GM11168 (cell line): ENCODE measurements around the gene RXRA.

Source experiments
- in situ Hi-C: fragments of 300-500 bp; cut with MboI; formaldehyde crosslinking; loops from one replicate; pipeline ENCODE4 v1.12.0; 2022; ENCODE audit warnings: low sequenced_read_pairs; ENCODE audit not compliant: unreplicated experiment

Gene RXRA

DNA sequence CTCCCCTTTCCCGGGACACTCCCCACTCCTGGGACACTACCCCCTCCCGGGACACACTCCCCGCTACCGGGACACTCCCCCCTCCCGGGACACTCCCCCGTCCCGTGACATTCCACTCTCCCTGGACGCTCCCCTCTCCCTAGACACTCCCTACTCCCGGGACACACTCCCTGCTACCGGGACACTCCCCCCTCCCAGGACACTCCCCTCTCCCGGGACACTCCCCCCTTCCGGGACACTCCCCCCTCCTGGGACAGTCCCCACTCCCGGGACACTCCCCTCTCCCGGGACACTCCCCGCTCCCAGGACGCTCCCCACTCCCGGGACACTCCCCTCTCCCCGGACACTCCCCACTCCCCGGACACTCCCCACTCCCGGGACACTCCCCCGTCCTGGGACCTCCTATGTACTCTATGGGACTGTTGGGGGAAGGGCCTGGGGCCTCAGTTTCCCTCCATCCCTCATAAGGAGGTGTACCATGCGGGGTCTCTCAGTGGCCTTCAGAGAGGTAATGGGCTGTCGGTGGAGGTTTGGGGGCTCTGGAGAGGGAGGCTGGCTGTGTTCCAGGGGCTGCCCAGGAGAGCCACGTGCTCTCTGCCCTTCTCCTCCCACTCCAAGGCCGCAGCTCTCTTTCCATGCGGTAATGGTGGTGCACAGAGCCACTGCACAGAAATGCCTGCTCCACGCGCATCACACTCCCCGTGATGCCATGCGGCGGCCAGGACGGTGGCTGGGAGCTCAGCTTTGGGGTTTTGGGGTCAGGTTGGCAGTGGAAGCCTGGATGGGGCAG lies 96.2 kb downstream of the RXRA start:
- in situ Hi-C loops: no loop called here

GRCh38 chr9:134423166-134423565 lies 96.9 kb downstream of the RXRA start:
- in situ Hi-C loops: no loop called here

DNA sequence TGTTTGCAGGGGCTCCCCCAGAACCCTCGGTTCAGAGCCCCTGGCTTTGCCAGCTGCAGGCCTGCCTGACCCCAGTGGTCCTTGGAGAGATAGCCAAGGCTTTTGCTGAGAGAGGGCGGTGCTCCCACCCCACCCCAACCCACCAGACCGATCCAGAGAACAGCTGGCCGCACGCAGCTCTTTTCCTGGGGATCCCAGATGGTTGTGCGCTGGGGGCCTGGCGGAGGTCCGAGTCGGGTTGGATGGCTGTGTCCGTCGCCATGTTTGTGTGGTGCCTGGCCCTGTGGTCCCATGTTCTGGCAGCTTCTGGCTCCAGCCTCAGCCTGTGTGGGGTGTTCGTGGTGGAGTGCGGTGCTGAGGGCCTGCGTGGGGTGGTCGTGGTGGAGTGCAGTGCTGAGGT lies 97.5 kb downstream of the RXRA start:
- in situ Hi-C loops: no loop called here

DNA sequence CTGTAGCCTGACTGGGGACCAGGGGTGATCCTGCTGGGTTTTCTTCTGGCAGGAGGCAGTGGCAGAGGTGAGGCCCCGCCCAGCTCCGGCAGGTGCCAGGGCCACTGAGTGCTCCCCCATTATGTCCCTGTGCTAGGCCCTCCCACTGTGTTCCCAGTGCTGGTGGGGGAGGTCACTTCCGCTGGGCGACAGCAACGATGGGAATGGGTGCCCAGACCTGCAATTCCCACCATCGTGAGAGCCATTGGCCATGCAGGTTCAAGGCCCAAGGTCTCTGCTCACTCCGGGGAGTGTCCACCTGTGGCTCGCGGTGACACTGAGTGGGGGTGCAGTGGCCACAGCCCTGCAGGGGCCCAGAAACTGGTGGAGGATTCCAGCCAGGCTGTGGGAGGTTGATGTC lies 98.6 kb downstream of the RXRA start:
- in situ Hi-C loops: no loop called here

DNA sequence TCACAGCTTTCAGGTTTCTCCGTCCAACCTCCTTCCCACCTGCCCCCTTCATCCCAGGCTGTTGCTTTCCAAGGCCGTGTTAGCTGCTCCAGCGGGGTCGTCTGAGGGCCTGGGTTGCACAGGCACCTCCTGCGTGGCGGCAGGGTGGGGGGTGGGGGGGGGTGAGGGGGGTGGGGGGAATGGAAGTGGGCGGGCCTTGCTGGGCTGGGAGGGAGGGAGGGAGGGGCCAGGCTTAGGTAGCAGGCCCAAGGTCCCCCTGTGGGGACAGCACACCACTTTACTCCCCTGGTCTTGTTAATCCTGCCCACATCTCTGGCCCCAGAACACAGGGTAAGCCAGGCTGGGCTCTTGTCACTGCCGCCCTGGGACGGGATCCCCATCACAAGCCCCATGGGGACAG lies 99.1 kb downstream of the RXRA start:
- in situ Hi-C loops: no loop called here

- in situ Hi-C loops: no loop called here
These were observed 99.6 kb downstream of the RXRA start for GRCh38 chr9:134425812-134426211.

DNA sequence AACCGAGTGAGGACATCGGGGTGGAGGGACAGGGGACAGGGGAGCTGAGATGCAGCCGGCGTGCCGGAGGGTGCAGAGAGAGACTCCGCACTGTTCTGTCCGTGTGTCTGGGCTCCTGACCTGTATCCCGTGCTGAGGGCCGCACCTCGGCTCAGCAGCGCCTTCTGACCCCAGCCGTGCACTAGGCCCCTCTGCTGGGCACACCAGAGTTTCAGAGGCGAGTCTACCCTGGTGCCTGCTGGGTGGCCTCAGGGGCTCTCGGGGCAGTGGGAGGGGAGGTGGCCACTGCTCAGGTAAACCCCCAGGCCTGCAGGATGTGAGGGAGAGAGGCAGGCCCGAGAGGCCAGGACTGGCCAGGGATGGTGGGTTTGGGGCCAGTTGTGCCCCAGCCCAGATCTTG lies 100.2 kb downstream of the RXRA start:
- in situ Hi-C loops: no loop called here

- in situ Hi-C loops: no loop called here
These were observed 101.0 kb downstream of the RXRA start for GRCh38 chr9:134427153-134427782.

GRCh38 chr9:134428559-134428958 lies 102.3 kb downstream of the RXRA start:
- in situ Hi-C loops: no loop called here

GRCh38 chr9:134429007-134429406 lies 102.8 kb downstream of the RXRA start:
- in situ Hi-C loops: no loop called here

DNA sequence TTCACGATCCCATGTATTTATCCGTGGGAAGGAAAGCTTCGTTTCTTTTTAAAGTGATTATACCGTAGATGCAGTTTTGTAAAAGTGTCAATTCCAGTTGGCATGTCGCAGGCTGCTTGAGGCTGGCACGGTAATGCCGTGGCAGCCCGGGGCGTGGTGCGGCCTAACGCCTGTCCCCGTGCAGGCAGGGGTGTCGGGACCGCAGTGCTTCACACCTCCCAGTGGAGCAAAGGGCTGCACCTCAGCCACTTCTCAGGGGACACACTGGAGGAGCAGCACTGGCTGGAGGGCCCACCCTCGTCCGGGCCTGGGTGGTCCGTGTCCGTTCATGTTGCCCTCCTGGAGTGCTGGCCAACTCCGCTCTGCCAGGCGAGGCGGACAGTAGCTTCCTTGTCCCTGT lies 103.2 kb downstream of the RXRA start:
- in situ Hi-C loops: no loop called here

DNA sequence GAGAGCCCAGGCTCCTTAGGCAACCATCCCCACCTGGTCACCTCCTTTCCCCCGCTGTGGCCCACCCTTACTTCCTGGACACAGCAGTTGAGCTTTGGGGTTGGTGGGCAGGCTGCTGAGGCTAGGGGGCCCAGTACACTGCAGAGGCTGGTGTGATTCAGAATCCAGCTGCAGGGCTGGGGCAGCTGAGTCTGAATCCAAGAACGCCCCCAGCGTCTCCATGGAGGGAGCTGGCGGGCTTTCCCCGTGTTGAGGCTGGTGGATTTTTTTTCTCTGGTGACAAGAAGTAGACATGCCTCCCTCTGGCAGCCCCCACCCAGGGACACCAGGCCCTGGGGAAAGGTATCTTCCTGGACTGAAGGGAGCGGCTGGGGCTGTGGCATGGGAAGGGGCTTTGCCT lies 104.8 kb downstream of the RXRA start:
- in situ Hi-C loops: no loop called here

- in situ Hi-C loops: no loop called here
These were observed 105.4 kb downstream of the RXRA start for GRCh38 chr9:134431626-134432025.

GRCh38 chr9:134432471-134432870 lies 106.2 kb downstream of the RXRA start:
- in situ Hi-C loops: no loop called here

- in situ Hi-C loops: no loop called here
These were observed 106.8 kb downstream of the RXRA start for GRCh38 chr9:134433101-134433500.

DNA sequence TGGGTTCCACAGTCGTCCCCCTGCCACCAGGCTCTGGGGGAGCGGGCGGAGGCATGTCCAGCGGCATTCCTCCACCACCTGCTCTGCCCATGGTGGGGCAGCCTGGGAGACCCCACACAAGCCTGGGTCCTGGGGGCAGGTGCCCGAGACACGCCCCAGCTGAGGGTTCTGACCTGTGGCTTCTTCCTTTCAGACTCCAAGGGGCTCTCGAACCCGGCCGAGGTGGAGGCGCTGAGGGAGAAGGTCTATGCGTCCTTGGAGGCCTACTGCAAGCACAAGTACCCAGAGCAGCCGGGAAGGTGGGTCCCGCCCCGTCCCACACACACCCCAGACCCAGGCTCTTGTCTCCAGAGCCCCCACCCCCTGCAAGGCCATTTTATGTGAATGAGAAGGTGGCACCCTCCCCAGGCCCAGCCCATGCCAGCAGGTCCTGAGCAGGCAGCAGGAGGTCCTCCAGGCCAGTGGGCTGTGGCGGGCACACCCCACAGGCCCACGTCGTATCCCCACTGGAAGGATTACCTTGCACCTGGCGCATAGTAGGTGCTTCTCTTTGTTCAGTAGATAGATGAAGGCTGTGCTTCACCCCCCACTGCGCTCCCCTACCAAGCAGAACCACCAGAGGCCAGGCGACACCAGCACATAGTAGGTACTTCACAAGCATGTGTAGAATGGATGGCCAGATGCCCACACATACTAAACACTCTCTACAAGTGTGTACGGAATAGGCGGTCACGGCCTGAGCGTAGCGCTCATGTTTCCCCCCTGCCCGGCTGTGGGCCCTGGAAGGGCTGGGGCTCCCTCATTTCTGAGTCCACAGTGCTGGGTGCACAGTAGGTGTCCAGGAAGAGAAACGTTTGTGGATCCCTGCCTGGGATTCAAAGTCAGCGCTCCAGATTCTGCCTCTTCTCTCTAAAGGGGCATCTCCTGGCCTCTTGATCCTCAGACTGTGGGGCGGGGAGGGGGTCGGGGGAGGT lies 107.9 kb downstream of the RXRA start:
- in situ Hi-C loops: no loop called here

DNA sequence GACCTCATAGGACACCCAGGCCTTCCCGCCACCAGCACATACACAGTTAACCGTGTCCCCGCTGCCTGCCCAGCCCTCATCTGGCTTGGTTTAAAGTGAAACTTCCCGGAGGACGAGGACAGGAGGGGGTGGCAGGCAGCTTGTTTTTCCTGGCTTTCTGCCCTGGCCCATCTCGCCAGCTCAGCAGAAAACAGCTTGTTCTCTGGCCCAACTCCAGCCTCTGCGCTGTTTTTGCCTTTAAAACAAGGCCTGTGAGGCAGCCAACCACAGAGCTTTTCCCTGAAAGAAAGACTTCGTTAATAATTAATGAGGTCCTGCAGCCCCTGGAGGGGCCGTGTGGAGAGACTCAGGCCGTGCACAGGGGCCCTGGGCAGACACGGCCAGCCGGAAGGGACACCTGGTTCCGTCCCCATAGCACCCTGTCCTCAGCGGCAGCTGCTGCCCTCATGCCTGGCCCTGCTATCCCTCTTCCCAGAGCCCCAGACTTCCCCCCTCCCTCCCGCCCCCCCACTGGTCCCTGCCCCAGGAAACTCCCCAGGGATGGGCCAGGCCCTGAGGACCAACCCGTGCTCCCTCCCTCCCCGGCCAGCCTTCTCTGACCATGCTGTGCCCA lies 108.7 kb downstream of the RXRA start:
- in situ Hi-C loops: no loop called here

DNA sequence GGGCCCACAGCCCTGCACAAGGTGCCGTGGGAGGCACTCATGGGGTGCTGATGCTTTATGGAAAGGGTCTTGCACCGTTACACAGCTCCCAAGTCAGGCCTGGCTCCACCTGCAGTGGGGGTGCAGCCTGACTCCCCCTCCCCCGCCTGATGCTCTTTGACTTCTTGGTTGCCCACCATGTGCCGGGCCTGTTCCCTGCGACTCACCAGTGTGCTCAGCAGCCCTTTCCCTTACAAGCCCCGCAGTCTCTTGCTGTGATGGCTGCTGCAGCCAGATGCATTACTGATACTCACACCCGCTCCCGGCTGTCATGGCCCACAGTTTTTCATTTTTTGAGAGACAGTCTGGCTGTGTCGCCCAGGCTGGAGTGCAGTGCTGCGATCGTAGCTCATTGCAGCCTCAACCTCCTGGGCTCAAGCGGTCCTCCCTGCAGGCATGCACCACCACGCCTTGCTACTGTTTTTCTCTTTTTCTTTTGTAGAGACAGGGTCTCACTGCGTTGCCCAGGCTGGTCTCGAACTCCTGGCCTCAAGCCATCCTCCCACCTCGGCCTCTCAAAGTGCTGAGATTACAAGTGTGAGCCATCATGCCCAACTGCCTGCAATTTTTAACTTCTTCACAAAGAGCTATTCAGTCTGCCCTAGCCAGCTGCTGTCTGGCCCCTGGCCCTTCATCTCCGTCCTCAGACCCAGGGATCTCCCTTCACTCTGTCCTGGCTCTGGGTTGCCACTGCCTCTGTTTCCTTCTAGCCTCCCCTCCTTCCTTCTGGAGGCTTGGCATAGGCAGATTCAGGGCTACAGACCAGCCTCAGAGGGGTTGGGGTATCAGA lies 109.5 kb downstream of the RXRA start:
- in situ Hi-C loops: no loop called here

DNA sequence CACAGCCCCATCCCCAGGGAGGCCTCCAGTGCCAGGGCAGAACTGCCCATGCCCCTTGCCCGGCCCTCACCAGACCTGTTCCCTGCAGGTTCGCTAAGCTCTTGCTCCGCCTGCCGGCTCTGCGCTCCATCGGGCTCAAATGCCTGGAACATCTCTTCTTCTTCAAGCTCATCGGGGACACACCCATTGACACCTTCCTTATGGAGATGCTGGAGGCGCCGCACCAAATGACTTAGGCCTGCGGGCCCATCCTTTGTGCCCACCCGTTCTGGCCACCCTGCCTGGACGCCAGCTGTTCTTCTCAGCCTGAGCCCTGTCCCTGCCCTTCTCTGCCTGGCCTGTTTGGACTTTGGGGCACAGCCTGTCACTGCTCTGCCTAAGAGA lies 110.1 kb downstream of the RXRA start:
- in situ Hi-C loops: no loop called here

DNA sequence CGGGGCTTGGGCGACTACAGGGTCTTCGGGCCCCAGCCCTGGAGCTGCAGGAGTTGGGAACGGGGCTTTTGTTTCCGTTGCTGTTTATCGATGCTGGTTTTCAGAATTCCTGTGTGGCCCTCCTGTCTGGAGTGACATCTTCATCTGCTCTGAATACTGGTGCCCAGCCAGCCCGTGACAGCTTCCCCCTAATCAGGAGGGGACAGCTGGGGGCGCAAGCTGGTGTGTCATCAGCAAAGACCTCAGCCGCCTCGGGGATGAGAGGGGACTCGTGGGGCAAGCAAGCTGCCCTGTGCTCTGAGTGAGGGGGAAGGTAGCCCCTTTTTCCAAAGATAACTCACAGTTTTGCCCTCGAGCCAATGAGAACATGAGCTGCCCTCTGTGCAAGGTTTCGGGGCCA lies 110.7 kb downstream of the RXRA start:
- in situ Hi-C loops: no loop called here
